ENCODE measurements around the gene A1BG.

Gene A1BG

DNA sequence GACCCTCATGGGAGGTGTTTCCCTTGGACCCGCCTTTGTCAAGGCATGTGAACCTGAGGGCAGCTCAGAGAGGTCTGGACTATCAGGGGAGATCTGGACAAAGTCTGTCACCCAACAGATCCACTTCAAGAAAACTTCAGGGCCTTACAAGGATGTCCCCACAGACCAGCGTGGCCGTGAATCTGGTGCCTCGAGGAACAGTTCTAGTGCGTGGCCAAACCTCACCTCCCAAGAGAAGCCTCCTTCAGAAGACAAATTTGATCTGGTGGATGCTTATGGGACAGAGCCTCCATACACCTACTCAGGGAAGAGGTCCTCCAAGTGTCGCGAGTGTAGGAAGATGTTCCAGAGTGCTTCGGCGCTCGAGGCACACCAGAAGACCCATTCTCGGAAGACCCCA lies 15.0 kb downstream of the A1BG start:
- H3K9ac ChIP-seq (ENCODE audit: low read length), result no peak overlapping the region
- H3K27ac ChIP-seq (ENCODE audit: low read length), result no peak overlapping the region
- H3K4me3 ChIP-seq (ENCODE audit: low read length), result no peak overlapping the region
- H3K27me3 ChIP-seq (ENCODE audit: control insufficient read depth, insufficient read depth, low read length), result no peaks in the 10 kb centered on the region
- H3K9me3 ChIP-seq (ENCODE audit: control insufficient read depth, low read depth, low read length), result no peaks in the 10 kb centered on the region
- peaks cover 7% of the 10 kb centered on the region for H3K36me3 ChIP-seq (ENCODE audit: control insufficient read depth, low read depth, low read length)
- no peaks in the 10 kb centered on the region for H3K4me1 ChIP-seq (ENCODE audit: control insufficient read depth, low read depth, low read length)

GRCh38 chr19:58336820-58337219 lies 16.5 kb downstream of the A1BG start:
- H3K27me3 ChIP-seq (ENCODE audit: control insufficient read depth, insufficient read depth, low read length), result no peaks in the 10 kb centered on the region
- no peak overlapping the region for H3K4me3 ChIP-seq (ENCODE audit: low read length)
- no peak overlapping the region for H3K9ac ChIP-seq (ENCODE audit: low read length)
- H3K9me3 ChIP-seq (ENCODE audit: control insufficient read depth, low read depth, low read length), result no peaks in the 10 kb centered on the region
- no peaks in the 10 kb centered on the region for H3K4me1 ChIP-seq (ENCODE audit: control insufficient read depth, low read depth, low read length)
- peaks cover 7% of the 10 kb centered on the region for H3K36me3 ChIP-seq (ENCODE audit: control insufficient read depth, low read depth, low read length)
- no peak overlapping the region for H3K27ac ChIP-seq (ENCODE audit: low read length)

- Histone ChIP-seq H3K27ac (ENCODE audit: low read length) (no peak overlapping the region), H3K36me3 (ENCODE audit: control insufficient read depth, low read depth, low read length) (peaks cover 7% of the 10 kb centered on the region), H3K9me3 (ENCODE audit: control insufficient read depth, low read depth, low read length) (no peaks in the 10 kb centered on the region), H3K9ac (ENCODE audit: low read length) (no peak overlapping the region), H3K4me3 (ENCODE audit: low read length) (no peak overlapping the region), H3K4me1 (ENCODE audit: control insufficient read depth, low read depth, low read length) (no peaks in the 10 kb centered on the region), H3K27me3 (ENCODE audit: control insufficient read depth, insufficient read depth, low read length) (no peaks in the 10 kb centered on the region)
These were observed 17.1 kb downstream of the A1BG start for GRCh38 chr19:58336216-58336615.

DNA sequence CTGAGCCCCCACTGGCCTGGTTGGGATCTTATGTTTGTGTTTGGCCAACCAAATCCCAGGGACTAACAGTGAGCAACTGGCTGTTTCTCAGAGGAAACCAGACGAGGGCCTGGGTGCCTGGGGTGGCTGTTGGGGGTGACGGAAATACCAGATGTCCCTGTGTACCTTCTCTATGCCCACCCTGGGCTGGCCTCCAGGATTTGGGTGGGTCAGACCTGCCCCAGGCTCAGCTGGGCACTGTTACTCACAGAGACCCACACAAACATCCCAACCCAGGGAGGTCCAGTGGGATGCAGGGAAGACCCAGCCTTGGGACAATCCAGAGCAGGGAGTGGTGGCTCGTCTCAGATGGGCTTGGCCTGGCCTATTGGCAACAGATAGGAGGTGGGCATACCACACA lies 17.7 kb downstream of the A1BG start:
- H3K27ac ChIP-seq (ENCODE audit: low read length), result no peak overlapping the region
- H3K36me3 ChIP-seq (ENCODE audit: control insufficient read depth, low read depth, low read length), result peaks cover 7% of the 10 kb centered on the region
- H3K4me3 ChIP-seq (ENCODE audit: low read length), result no peak overlapping the region
- H3K27me3 ChIP-seq (ENCODE audit: control insufficient read depth, insufficient read depth, low read length), result no peaks in the 10 kb centered on the region
- no peak overlapping the region for H3K9ac ChIP-seq (ENCODE audit: low read length)
- H3K9me3 ChIP-seq (ENCODE audit: control insufficient read depth, low read depth, low read length), result no peaks in the 10 kb centered on the region
- no peaks in the 10 kb centered on the region for H3K4me1 ChIP-seq (ENCODE audit: control insufficient read depth, low read depth, low read length)

- H3K36me3 ChIP-seq (ENCODE audit: control insufficient read depth, low read depth, low read length), result peaks cover 4% of the 10 kb centered on the region
- H3K27me3 ChIP-seq (ENCODE audit: control insufficient read depth, insufficient read depth, low read length), result no peaks in the 10 kb centered on the region
- H3K9ac ChIP-seq (ENCODE audit: low read length), result no peak overlapping the region
- H3K4me3 ChIP-seq (ENCODE audit: low read length), result no peak overlapping the region
- H3K27ac ChIP-seq (ENCODE audit: low read length), result no peak overlapping the region
- no peaks in the 10 kb centered on the region for H3K4me1 ChIP-seq (ENCODE audit: control insufficient read depth, low read depth, low read length)
- H3K9me3 ChIP-seq (ENCODE audit: control insufficient read depth, low read depth, low read length), result no peaks in the 10 kb centered on the region
These were observed 18.5 kb downstream of the A1BG start for GRCh38 chr19:58334691-58335249.

- Histone ChIP-seq H3K9me3 (ENCODE audit: control insufficient read depth, low read depth, low read length) (no peaks in the 10 kb centered on the region), H3K9ac (ENCODE audit: low read length) (no peak overlapping the region), H3K4me3 (ENCODE audit: low read length) (no peak overlapping the region), H3K4me1 (ENCODE audit: control insufficient read depth, low read depth, low read length) (no peaks in the 10 kb centered on the region), H3K27me3 (ENCODE audit: control insufficient read depth, insufficient read depth, low read length) (no peaks in the 10 kb centered on the region), H3K36me3 (ENCODE audit: control insufficient read depth, low read depth, low read length) (peaks cover 4% of the 10 kb centered on the region), H3K27ac (ENCODE audit: low read length) (no peak overlapping the region)
These were observed 20.6 kb downstream of the A1BG start for GRCh38 chr19:58332697-58333096.

GRCh38 chr19:58330458-58330857 lies 22.8 kb downstream of the A1BG start:
- Histone ChIP-seq H3K27ac (ENCODE audit: low read length) (no peak overlapping the region), H3K27me3 (ENCODE audit: control insufficient read depth, insufficient read depth, low read length) (no peaks in the 10 kb centered on the region), H3K36me3 (ENCODE audit: control insufficient read depth, low read depth, low read length) (peaks cover 4% of the 10 kb centered on the region), H3K4me3 (ENCODE audit: low read length) (no peak overlapping the region), H3K9me3 (ENCODE audit: control insufficient read depth, low read depth, low read length) (no peaks in the 10 kb centered on the region), H3K4me1 (ENCODE audit: control insufficient read depth, low read depth, low read length) (no peaks in the 10 kb centered on the region), H3K9ac (ENCODE audit: low read length) (no peak overlapping the region)

DNA sequence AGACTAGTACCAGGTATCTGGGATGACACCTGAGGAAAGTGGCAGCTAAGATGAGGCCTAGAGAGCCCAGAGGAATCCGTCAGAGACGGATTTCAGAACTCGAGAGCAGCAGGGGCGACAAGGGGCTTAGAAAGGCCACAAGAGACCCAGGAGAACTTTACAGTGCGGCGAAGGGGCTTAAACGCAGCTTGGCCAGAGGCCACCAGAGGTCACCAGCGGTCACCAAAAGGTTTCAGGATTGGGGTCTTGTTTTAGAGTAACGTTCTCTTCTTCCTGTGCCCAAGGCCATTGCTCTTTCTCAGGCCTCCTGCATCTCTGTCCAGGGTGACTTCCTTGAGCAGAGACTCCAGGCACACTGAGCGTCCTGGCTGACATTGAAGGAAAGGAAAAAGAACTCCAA lies 24.3 kb downstream of the A1BG start:
- H3K9me3 ChIP-seq (ENCODE audit: control insufficient read depth, low read depth, low read length), result no peaks in the 10 kb centered on the region
- no peaks in the 10 kb centered on the region for H3K4me1 ChIP-seq (ENCODE audit: control insufficient read depth, low read depth, low read length)
- no peak overlapping the region for H3K9ac ChIP-seq (ENCODE audit: low read length)
- H3K36me3 ChIP-seq (ENCODE audit: control insufficient read depth, low read depth, low read length), result no peaks in the 10 kb centered on the region
- no peak overlapping the region for H3K27ac ChIP-seq (ENCODE audit: low read length)
- no peak overlapping the region for H3K4me3 ChIP-seq (ENCODE audit: low read length)
- no peaks in the 10 kb centered on the region for H3K27me3 ChIP-seq (ENCODE audit: control insufficient read depth, insufficient read depth, low read length)

GRCh38 chr19:58326914-58327726 lies 26.2 kb downstream of the A1BG start, which contains the start of gene ZSCAN22:
Gene ZSCAN22 (plus strand): TSS chr19:58326994. CDS start chr19:58334803, 7,809 bp downstream.
- Histone ChIP-seq H3K27me3 (ENCODE audit: control insufficient read depth, insufficient read depth, low read length) (no peaks in the 10 kb centered on the region), H3K27ac (ENCODE audit: low read length) (no peak within 1 kb of the TSS), H3K9ac (ENCODE audit: low read length) (peak within 1 kb of the TSS; percentile 77), H3K36me3 (ENCODE audit: control insufficient read depth, low read depth, low read length) (no peaks in the 10 kb centered on the region), H3K4me1 (ENCODE audit: control insufficient read depth, low read depth, low read length) (no peaks in the 10 kb centered on the region), H3K9me3 (ENCODE audit: control insufficient read depth, low read depth, low read length) (no peaks in the 10 kb centered on the region), H3K4me3 (ENCODE audit: low read length) (peak within 1 kb of the TSS; percentile 89)

- peak overlapping the region; percentile 77 for H3K9ac ChIP-seq (ENCODE audit: low read length)
- H3K4me3 ChIP-seq (ENCODE audit: low read length), result peak overlapping the region; percentile 89
- H3K4me1 ChIP-seq (ENCODE audit: control insufficient read depth, low read depth, low read length), result no peaks in the 10 kb centered on the region
- no peaks in the 10 kb centered on the region for H3K9me3 ChIP-seq (ENCODE audit: control insufficient read depth, low read depth, low read length)
- no peaks in the 10 kb centered on the region for H3K36me3 ChIP-seq (ENCODE audit: control insufficient read depth, low read depth, low read length)
- no peak overlapping the region for H3K27ac ChIP-seq (ENCODE audit: low read length)
- H3K27me3 ChIP-seq (ENCODE audit: control insufficient read depth, insufficient read depth, low read length), result no peaks in the 10 kb centered on the region
These were observed 26.8 kb downstream of the A1BG start for GRCh38 chr19:58326501-58326913.

- no peaks in the 10 kb centered on the region for H3K4me1 ChIP-seq (ENCODE audit: control insufficient read depth, low read depth, low read length)
- no peak overlapping the region for H3K9ac ChIP-seq (ENCODE audit: low read length)
- no peaks in the 10 kb centered on the region for H3K9me3 ChIP-seq (ENCODE audit: control insufficient read depth, low read depth, low read length)
- no peak overlapping the region for H3K27ac ChIP-seq (ENCODE audit: low read length)
- peak overlapping the region; percentile 89 for H3K4me3 ChIP-seq (ENCODE audit: low read length)
- H3K27me3 ChIP-seq (ENCODE audit: control insufficient read depth, insufficient read depth, low read length), result no peaks in the 10 kb centered on the region
- H3K36me3 ChIP-seq (ENCODE audit: control insufficient read depth, low read depth, low read length), result no peaks in the 10 kb centered on the region
These were observed 27.8 kb downstream of the A1BG start for GRCh38 chr19:58325311-58326022.
